GM23338 (cell line): Measurements from ENCODE around the gene DACT1. TPM values are rescaled to one million over a fixed set of nuclear protein-coding genes. Genes with fewer than 3 reads are reported as not detected.

ENCODE experiments used
- ATAC-seq: fragments of 200-7000 bp; cut with Tn5 transposase; 3 replicates; pipeline ENCODE4 v1.9.1; 2020
- DNase-seq: peaks from one replicate; pipeline ENCODE4 v3.0.0-alpha.2; 2015; ENCODE audit warnings: low spot score
- H2AFZ ChIP-seq: fragments of 200-600 bp; sonication (generic); 2 replicates; pipeline ENCODE4 v1.8.0; 2016; ENCODE audit warnings: antibody characterized with exemption, mild to moderate bottlenecking, moderate library complexity
- H3F3A ChIP-seq: fragments of 200-600 bp; sonication (generic); replicated peaks from 2 replicates; pipeline ENCODE4 v1.8.0; 2017; ENCODE audit warnings: antibody characterized with exemption, mixed run types, low read depth
- H3K27ac ChIP-seq: fragments of 200-600 bp; sonication (generic); 2 replicates; pipeline ENCODE4 v1.6.1; 2016; ENCODE audit warnings: low read depth
- H3K27me3 ChIP-seq: fragments of 200-600 bp; sonication (generic); 2 replicates; pipeline ENCODE4 v1.8.0; 2016; ENCODE audit warnings: mild to moderate bottlenecking, mixed run types, moderate library complexity; ENCODE audit not compliant: insufficient read depth
- H3K36me3 ChIP-seq: fragments of 200-600 bp; sonication (generic); 2 replicates; pipeline ENCODE4 v1.8.0; 2016; ENCODE audit warnings: mild to moderate bottlenecking; ENCODE audit not compliant: insufficient read depth
- H3K4me1 ChIP-seq: fragments of 200-600 bp; sonication (generic); 2 replicates; pipeline ENCODE4 v1.8.0; 2016; ENCODE audit warnings: mild to moderate bottlenecking, moderate library complexity; ENCODE audit not compliant: insufficient read depth
- H3K4me2 ChIP-seq: fragments of 200-600 bp; sonication (generic); 2 replicates; pipeline ENCODE4 v1.7.1; 2017; ENCODE audit warnings: mixed run types
- H3K4me3 ChIP-seq: fragments of 200-600 bp; sonication (generic); 2 replicates; pipeline ENCODE4 v1.6.1; 2016; ENCODE audit warnings: mixed run types
- H3K79me2 ChIP-seq: fragments of 200-600 bp; sonication (generic); replicated peaks from 2 replicates; pipeline ENCODE4 v1.8.0; 2017; ENCODE audit warnings: mild to moderate bottlenecking; ENCODE audit not compliant: insufficient read depth
- H3K9me2 ChIP-seq: fragments of 200-600 bp; sonication (generic); 2 replicates; pipeline ENCODE4 v1.8.0; 2017; ENCODE audit not compliant: insufficient read depth
- H4K20me1 ChIP-seq: fragments of 200-600 bp; sonication (generic); replicated peaks from 2 replicates; pipeline ENCODE4 v1.8.0; 2017; ENCODE audit warnings: mild to moderate bottlenecking; ENCODE audit not compliant: insufficient read depth
- H3K27ac Mint-ChIP-seq: 2 replicates; pipeline ENCODE4 v1.8.0; 2020; ENCODE audit warnings: inconsistent platforms, mild to moderate bottlenecking, moderate library complexity, mixed read lengths
- H3K27me3 Mint-ChIP-seq: 3 replicates; pipeline ENCODE4 v1.8.0; 2022; ENCODE audit warnings: low read depth, mild to moderate bottlenecking, moderate library complexity, mixed read lengths, inconsistent platforms; ENCODE audit not compliant: insufficient read depth, poor library complexity
- H3K36me3 Mint-ChIP-seq: 3 replicates; pipeline ENCODE4 v1.8.0; 2021; ENCODE audit warnings: low read depth, mild to moderate bottlenecking, inconsistent platforms, moderate library complexity, mixed read lengths
- H3K4me1 Mint-ChIP-seq: 3 replicates; pipeline ENCODE4 v1.8.0; 2020; ENCODE audit warnings: mild to moderate bottlenecking, inconsistent platforms, mixed read lengths
- H3K4me3 Mint-ChIP-seq: 3 replicates; pipeline ENCODE4 v1.8.0; 2021; ENCODE audit warnings: moderate library complexity, mild to moderate bottlenecking, inconsistent platforms, mixed read lengths
- H3K9me3 Mint-ChIP-seq: 3 replicates; pipeline ENCODE4 v1.8.0; 2020; ENCODE audit warnings: moderate library complexity, mild to moderate bottlenecking, inconsistent platforms, mixed read lengths
- CREB1 ChIP-seq: fragments of 250-450 bp; sonication (Bioruptor Pico); IDR thresholded peaks from 2 replicates; pipeline ENCODE4 v1.5.0; 2020; ENCODE audit warnings: low read depth, mild to moderate bottlenecking, moderate library complexity
- EZH2 ChIP-seq: fragments of 200-600 bp; sonication (generic); IDR thresholded peaks from one replicate; pipeline ENCODE4 v1.8.0; 2017; ENCODE audit warnings: antibody characterized with exemption, mild to moderate bottlenecking, low read depth; ENCODE audit not compliant: unreplicated experiment
- POLR2AphosphoS5 ChIP-seq: IDR thresholded peaks from 2 replicates; pipeline ENCODE4 v1.6.1; 2016; ENCODE audit warnings: antibody characterized with exemption, low read depth
- polyA plus RNA-seq: library from polyadenylated mRNA; unstranded; fragments of >200 nt; fragmentation: Nextera tagmentation; extraction: Ambion mirVana; gene quantifications from 2 replicates; pipeline ENCODE4 v1.2.1, GENCODE V29; 2016
- total RNA-seq: library from RNA; depleted of rRNA; stranded (reverse); fragments of >200 nt; shearing (Covaris generic); gene quantifications from 2 replicates; pipeline ENCODE4 v1.2.3, GENCODE V29; 2014; rRNA removed
- TF ChIP-seq, protein P1 (sequence below): IDR thresholded peaks from 2 replicates; pipeline ENCODE4 v1.6.1; 2016; ENCODE audit warnings: antibody characterized with exemption
- TF ChIP-seq, protein P2 (sequence below): IDR thresholded peaks from one replicate; pipeline ENCODE4 v1.6.1; 2018; ENCODE audit warnings: antibody characterized with exemption; ENCODE audit not compliant: unreplicated experiment
- TF ChIP-seq, protein P3 (sequence below), 2 experiments: fragments of 200-600 bp in 1 of 2; sonication (generic) in 1 of 2; conservative IDR thresholded peaks; 2 replicates each; pipeline versions ENCODE4 v1.5.1 to v1.6.1; 2016 to 2017; ENCODE audit warnings: antibody characterized with exemption in 2 of 2, low read depth in 2 of 2, mild to moderate bottlenecking in 2 of 2, moderate library complexity in 1 of 2

The DACT1 gene
- total and polyA plus RNA-seq, 2 experiments from 2014 or later, result 5.7 to 26.6 TPM

DNA sequence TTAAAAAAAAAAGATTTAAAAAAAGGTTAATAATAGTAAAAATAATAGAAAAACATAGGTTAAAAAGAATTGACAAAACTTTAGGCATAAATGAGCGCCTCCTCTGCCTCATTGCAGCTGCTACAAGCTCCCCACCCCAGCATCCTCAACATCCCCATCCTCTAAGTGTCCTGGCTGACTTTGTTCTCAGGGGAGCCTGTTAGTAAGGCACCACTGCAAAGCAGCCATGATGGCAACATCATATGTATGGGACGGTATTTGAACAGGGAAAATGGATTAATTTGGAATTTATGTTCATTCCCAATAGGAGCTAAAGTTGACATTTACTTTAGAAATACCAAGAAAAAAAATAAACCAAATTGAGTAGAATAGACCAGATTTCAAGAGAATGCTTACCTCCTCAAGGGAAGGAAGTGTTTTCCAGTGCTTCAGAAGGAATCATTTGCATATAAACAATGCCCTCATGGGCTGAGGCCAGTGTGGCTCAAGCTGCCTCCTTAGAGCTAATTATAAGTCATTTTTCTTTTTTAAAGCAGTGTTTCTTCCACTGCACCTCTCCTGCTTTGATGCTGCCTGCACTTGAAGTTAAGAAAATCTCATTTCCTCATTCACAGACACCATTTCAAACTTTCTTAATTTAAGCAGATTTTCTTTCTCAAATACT is 59.6 kb downstream of the DACT1 start:
- Histone ChIP-seq H3K9me2 (no peaks in the 10 kb centered on the region), H3K4me2 (no peak overlapping the region), H3F3A (no peaks in the 10 kb centered on the region), H3K79me2 (no peaks in the 10 kb centered on the region), H3K36me3 (no peaks in the 10 kb centered on the region), H3K4me1 (peaks cover 11% of the 10 kb centered on the region), H2AFZ (no peak overlapping the region), H4K20me1 (no peaks in the 10 kb centered on the region), H3K27ac (no peak overlapping the region), H3K27me3 (no peaks in the 10 kb centered on the region), H3K4me3 (no peak overlapping the region)
- peak; percentile 57 for DNase-seq
- H3K27ac Mint-ChIP-seq, result 0 out of 2 replicates have a peak overlapping the region, but pooled peaks have one; percentile 19
- H3K36me3 Mint-ChIP-seq, result no peaks in the 10 kb centered on the region
- H3K27me3 Mint-ChIP-seq, result no peaks in the 10 kb centered on the region
- no peak overlapping the region for H3K4me3 Mint-ChIP-seq
- H3K9me3 Mint-ChIP-seq, result no peaks in the 10 kb centered on the region
- TF ChIP-seq POLR2AphosphoS5 (no peak), CREB1 (peak; percentile 12; the same call in 1 of the 2 replicates), EZH2 (no peak)
- TF ChIP-seq, protein P1, sequence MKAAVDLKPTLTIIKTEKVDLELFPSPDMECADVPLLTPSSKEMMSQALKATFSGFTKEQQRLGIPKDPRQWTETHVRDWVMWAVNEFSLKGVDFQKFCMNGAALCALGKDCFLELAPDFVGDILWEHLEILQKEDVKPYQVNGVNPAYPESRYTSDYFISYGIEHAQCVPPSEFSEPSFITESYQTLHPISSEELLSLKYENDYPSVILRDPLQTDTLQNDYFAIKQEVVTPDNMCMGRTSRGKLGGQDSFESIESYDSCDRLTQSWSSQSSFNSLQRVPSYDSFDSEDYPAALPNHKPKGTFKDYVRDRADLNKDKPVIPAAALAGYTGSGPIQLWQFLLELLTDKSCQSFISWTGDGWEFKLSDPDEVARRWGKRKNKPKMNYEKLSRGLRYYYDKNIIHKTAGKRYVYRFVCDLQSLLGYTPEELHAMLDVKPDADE, result no peak
- TF ChIP-seq, protein P2, sequence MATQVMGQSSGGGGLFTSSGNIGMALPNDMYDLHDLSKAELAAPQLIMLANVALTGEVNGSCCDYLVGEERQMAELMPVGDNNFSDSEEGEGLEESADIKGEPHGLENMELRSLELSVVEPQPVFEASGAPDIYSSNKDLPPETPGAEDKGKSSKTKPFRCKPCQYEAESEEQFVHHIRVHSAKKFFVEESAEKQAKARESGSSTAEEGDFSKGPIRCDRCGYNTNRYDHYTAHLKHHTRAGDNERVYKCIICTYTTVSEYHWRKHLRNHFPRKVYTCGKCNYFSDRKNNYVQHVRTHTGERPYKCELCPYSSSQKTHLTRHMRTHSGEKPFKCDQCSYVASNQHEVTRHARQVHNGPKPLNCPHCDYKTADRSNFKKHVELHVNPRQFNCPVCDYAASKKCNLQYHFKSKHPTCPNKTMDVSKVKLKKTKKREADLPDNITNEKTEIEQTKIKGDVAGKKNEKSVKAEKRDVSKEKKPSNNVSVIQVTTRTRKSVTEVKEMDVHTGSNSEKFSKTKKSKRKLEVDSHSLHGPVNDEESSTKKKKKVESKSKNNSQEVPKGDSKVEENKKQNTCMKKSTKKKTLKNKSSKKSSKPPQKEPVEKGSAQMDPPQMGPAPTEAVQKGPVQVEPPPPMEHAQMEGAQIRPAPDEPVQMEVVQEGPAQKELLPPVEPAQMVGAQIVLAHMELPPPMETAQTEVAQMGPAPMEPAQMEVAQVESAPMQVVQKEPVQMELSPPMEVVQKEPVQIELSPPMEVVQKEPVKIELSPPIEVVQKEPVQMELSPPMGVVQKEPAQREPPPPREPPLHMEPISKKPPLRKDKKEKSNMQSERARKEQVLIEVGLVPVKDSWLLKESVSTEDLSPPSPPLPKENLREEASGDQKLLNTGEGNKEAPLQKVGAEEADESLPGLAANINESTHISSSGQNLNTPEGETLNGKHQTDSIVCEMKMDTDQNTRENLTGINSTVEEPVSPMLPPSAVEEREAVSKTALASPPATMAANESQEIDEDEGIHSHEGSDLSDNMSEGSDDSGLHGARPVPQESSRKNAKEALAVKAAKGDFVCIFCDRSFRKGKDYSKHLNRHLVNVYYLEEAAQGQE, result no peak
- TF ChIP-seq, protein P3, sequence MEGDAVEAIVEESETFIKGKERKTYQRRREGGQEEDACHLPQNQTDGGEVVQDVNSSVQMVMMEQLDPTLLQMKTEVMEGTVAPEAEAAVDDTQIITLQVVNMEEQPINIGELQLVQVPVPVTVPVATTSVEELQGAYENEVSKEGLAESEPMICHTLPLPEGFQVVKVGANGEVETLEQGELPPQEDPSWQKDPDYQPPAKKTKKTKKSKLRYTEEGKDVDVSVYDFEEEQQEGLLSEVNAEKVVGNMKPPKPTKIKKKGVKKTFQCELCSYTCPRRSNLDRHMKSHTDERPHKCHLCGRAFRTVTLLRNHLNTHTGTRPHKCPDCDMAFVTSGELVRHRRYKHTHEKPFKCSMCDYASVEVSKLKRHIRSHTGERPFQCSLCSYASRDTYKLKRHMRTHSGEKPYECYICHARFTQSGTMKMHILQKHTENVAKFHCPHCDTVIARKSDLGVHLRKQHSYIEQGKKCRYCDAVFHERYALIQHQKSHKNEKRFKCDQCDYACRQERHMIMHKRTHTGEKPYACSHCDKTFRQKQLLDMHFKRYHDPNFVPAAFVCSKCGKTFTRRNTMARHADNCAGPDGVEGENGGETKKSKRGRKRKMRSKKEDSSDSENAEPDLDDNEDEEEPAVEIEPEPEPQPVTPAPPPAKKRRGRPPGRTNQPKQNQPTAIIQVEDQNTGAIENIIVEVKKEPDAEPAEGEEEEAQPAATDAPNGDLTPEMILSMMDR (conservative IDR thresholded peaks at IDR 0.05; ENCODE audit: low read depth in 2 of 2), result no peak
- peak; percentile 92 for ATAC-seq
- H3K4me1 Mint-ChIP-seq, result peaks cover 12% of the 10 kb centered on the region; the same call in 2 of the 3 replicates

Other genes with a start within 250 kb of the DACT1 start
- gene TOMM20L, start 242.0 kb upstream of the DACT1 start, total RNA-seq, result not detected in 2 replicates
- gene TOMM20L, start 242.0 kb upstream of the DACT1 start, polyA plus RNA-seq, result not detected in 2 replicates
- 40.3 and 101 TPM in 2 replicates for gene TIMM9, start 210.4 kb upstream of the DACT1 start, total RNA-seq
- gene TIMM9, start 210.4 kb upstream of the DACT1 start, polyA plus RNA-seq, result 124 and 146 TPM in 2 replicates
- 23.7 and 26.0 TPM in 2 replicates for gene KIAA0586, start 210.2 kb upstream of the DACT1 start, total RNA-seq
- gene KIAA0586, start 210.2 kb upstream of the DACT1 start, polyA plus RNA-seq, result 15.3 and 22.2 TPM in 2 replicates